Spleen (tissue), 11 donors: ENCODE measurements around the gene DOCK6. TPM values are rescaled to one million over a fixed set of nuclear protein-coding genes. Genes with fewer than 3 reads are reported as not detected.

ENCODE experiments used
- DNase-seq: peaks from one replicate; pipeline ENCODE4 v3.0.0-alpha.2; 2020
- H3K27ac ChIP-seq, 8 donors: fragments of 200-600 bp; sonication (generic) in 7 of 8; 1 replicate in 4 of 8; 2 replicates in 4 of 8; pipeline versions ENCODE4 v1.5.0 to v1.8.0; 2016 to 2021; ENCODE audit warnings: inconsistent platforms in 4 of 8, mild to moderate bottlenecking in 4 of 8, moderate library complexity in 1 of 8
- H3K27me3 ChIP-seq, 7 donors: fragments of 200-600 bp; sonication (generic) in 6 of 7; replicated peaks in 1 of 7; 1 replicate in 4 of 7; 2 replicates in 3 of 7; pipeline versions ENCODE4 v1.5.0 to v1.8.0; 2016 to 2021; ENCODE audit warnings: inconsistent platforms in 3 of 7, mild to moderate bottlenecking in 1 of 7
- H3K36me3 ChIP-seq, 6 donors: fragments of 200-600 bp; sonication (generic) in 5 of 6; 1 replicate in 4 of 6; 2 replicates in 2 of 6; pipeline versions ENCODE4 v1.5.0 to v1.8.0; 2016 to 2021; ENCODE audit warnings: inconsistent platforms in 2 of 6
- H3K4me1 ChIP-seq, 6 donors: fragments of 200-600 bp; sonication (generic) in 5 of 6; 1 replicate in 3 of 6; 2 replicates in 3 of 6; pipeline versions ENCODE4 v1.5.0 to v1.8.0; 2016 to 2021; ENCODE audit warnings: inconsistent platforms in 3 of 6
- H3K4me3 ChIP-seq, 8 donors: fragments of 200-600 bp; sonication (generic) in 7 of 8; 1 replicate in 4 of 8; 2 replicates in 4 of 8; pipeline versions ENCODE4 v1.5.0 to v1.8.0; 2016 to 2021; ENCODE audit warnings: inconsistent platforms in 4 of 8, mild to moderate bottlenecking in 4 of 8, moderate library complexity in 2 of 8
- H3K9me3 ChIP-seq, 8 donors: fragments of 200-600 bp; sonication (generic) in 7 of 8; 1 replicate in 4 of 8; 2 replicates in 4 of 8; pipeline versions ENCODE4 v1.5.0 to v1.8.0; 2016 to 2021; ENCODE audit warnings: inconsistent platforms in 4 of 8
- POLR2A ChIP-seq, 3 donors: fragments of 450-650 bp; IDR thresholded peaks; one replicate each; pipeline ENCODE4 v1.5.1; 2017; ENCODE audit warnings: antibody characterized with exemption in 3 of 3, mild to moderate bottlenecking in 1 of 3
- POLR2AphosphoS5 ChIP-seq, 3 donors: sonication (generic); formaldehyde crosslinking; IDR thresholded peaks; one replicate each; pipeline ENCODE4 v1.5.1; 2017; ENCODE audit warnings: antibody characterized with exemption in 3 of 3
- WGBS, 5 donors: extraction: QIAGEN DNeasy Blood & Tissue Kit in 3 of 5; methylation state at CpG; one replicate each; pipeline versions ENCODE4 v1.1.5 to v1.1.7; 2013 to 2018; 5-methylcytosine and 5-hydroxymethylcytosine counted together
- intact Hi-C: fragments of 100-400 bp; cut with DNase I; formaldehyde crosslinking; loops from one replicate; pipeline ENCODE4 v1.15.0; 2023; ENCODE audit warnings: low total_unique reads
- polyA plus RNA-seq, 3 donors: library from polyadenylated mRNA; stranded (reverse); fragments of 200-250 nt; gene quantifications; one replicate each; pipeline ENCODE4 v1.2.1, GENCODE V29; 2013
- total RNA-seq, 7 donors: library from RNA; depleted of rRNA in 3 of 7; stranded (reverse); fragments of >200 nt in 3 of 7; fragmentation: NEBNext Ultra II Directional in 4 of 7; extraction: Animal tissue kit (Norgen Biotek cat#: 25700) in 4 of 7; gene quantifications; one replicate each; pipeline versions ENCODE4 v1.1.0 to v1.2.1, GENCODE V29; 2016 to 2021
- TF ChIP-seq, protein P1 (sequence below), 11 experiments: fragments of 200-600 bp in 7 of 11; fragments of 450-650 bp in 4 of 11; sonication (generic) in 4 of 11; IDR thresholded peaks in 8 of 11; conservative IDR thresholded peaks in 3 of 11; 1 replicate in 7 of 11; 2 replicates in 4 of 11; pipeline versions ENCODE4 v1.4.0 to v1.8.0; 2016 to 2021; ENCODE audit warnings: antibody characterized with exemption in 11 of 11, inconsistent platforms in 4 of 11, mild to moderate bottlenecking in 1 of 11
- donor health status: healthy with polysubstance abuse.
- donor health status: DM: no; HTN: no; CAD: no; lungs with moderate emphysema.
- donor health status: DM: no; HTN: no; CAD: no.
- donor health status: Bipolar disorder and iron deficiency.
- donor health status: healthy.
- donor health status: DM: no; HTN: no; CAD: no.
- donor health status: DM: yes; HTN: yes; CAD: no.

The DOCK6 gene
- total and polyA plus RNA-seq, 10 donors = 12.5 to 105 (median 47.7) TPM

GRCh38 chr19:11254666-11255065 lies 7.7 kb downstream of the DOCK6 start:
- H3K36me3 ChIP-seq = peaks cover 0 to 38% (median 7%) of the 10 kb centered on the region in 6 donors
- intact Hi-C loops = no loop called here
- H3K4me3 ChIP-seq = no peak overlapping the region
- H3K27ac ChIP-seq = no peak overlapping the region
- no peaks in the 10 kb centered on the region for H3K9me3 ChIP-seq
- peaks cover 6 to 45% (median 24%) of the 10 kb centered on the region in 6 donors for H3K4me1 ChIP-seq
- DNase-seq = no peak
- 80 to 90% (median 85%) methylated on average over 5 of the region's 5 CpGs for WGBS, 5 donors
- TF ChIP-seq POLR2A (IDR thresholded peaks at IDR 0.05) = no peak
- no peak for TF ChIP-seq POLR2AphosphoS5 (IDR thresholded peaks at IDR 0.05)
- TF ChIP-seq, protein P1, sequence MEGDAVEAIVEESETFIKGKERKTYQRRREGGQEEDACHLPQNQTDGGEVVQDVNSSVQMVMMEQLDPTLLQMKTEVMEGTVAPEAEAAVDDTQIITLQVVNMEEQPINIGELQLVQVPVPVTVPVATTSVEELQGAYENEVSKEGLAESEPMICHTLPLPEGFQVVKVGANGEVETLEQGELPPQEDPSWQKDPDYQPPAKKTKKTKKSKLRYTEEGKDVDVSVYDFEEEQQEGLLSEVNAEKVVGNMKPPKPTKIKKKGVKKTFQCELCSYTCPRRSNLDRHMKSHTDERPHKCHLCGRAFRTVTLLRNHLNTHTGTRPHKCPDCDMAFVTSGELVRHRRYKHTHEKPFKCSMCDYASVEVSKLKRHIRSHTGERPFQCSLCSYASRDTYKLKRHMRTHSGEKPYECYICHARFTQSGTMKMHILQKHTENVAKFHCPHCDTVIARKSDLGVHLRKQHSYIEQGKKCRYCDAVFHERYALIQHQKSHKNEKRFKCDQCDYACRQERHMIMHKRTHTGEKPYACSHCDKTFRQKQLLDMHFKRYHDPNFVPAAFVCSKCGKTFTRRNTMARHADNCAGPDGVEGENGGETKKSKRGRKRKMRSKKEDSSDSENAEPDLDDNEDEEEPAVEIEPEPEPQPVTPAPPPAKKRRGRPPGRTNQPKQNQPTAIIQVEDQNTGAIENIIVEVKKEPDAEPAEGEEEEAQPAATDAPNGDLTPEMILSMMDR (IDR thresholded peaks at IDR 0.05 in 8 of 11, conservative IDR thresholded peaks at IDR 0.05 in 3 of 11) = no peak
- no peaks in the 10 kb centered on the region for H3K27me3 ChIP-seq

GRCh38 chr19:11252665-11253355 lies 9.5 kb downstream of the DOCK6 start:
- H3K9me3 ChIP-seq = no peaks in the 10 kb centered on the region
- no peak overlapping the region for H3K4me3 ChIP-seq
- WGBS, 5 donors = 80 to 86% (median 81%) methylated on average over 19 of the region's 19 CpGs
- H3K36me3 ChIP-seq = peaks cover 0 to 48% (median 7%) of the 10 kb centered on the region in 6 donors
- peaks cover 6 to 51% (median 29%) of the 10 kb centered on the region in 6 donors for H3K4me1 ChIP-seq
- no peaks in the 10 kb centered on the region for H3K27me3 ChIP-seq
- TF ChIP-seq, protein P1 (IDR thresholded peaks at IDR 0.05 in 8 of 11, conservative IDR thresholded peaks at IDR 0.05 in 3 of 11) = no peak
- TF ChIP-seq POLR2AphosphoS5 (IDR thresholded peaks at IDR 0.05) = peak in 1 of 3 donors; percentile 18
- H3K27ac ChIP-seq = peak overlapping the region in 6 of 8 donors; percentile 27 to 69 (median 48)
- intact Hi-C loops = no loop called here
- no peak for DNase-seq

GRCh38 chr19:11251650-11252314 lies 10.5 kb downstream of the DOCK6 start:
- peaks cover 6 to 61% (median 38%) of the 10 kb centered on the region in 6 donors for H3K4me1 ChIP-seq
- peak overlapping the region in 4 of 8 donors; percentile 34 to 69 (median 54) for H3K27ac ChIP-seq
- TF ChIP-seq POLR2AphosphoS5 (IDR thresholded peaks at IDR 0.05) = peak; percentile 30 to 38 (median 35)
- TF ChIP-seq, protein P1 (IDR thresholded peaks at IDR 0.05 in 8 of 11, conservative IDR thresholded peaks at IDR 0.05 in 3 of 11) = no peak
- H3K9me3 ChIP-seq = no peaks in the 10 kb centered on the region
- no peaks in the 10 kb centered on the region for H3K27me3 ChIP-seq
- H3K36me3 ChIP-seq = peaks cover 0 to 53% (median 7%) of the 10 kb centered on the region in 6 donors
- intact Hi-C loops = no loop called here
- no peak for DNase-seq
- WGBS, 5 donors = 56 to 77% (median 66%) methylated on average over 9 to 11 of the region's 11 CpGs
- H3K4me3 ChIP-seq = no peak overlapping the region

GRCh38 chr19:11251217-11251616 lies 11.1 kb downstream of the DOCK6 start:
- Histone ChIP-seq H3K9me3 (no peaks in the 10 kb centered on the region), H3K4me1 (peaks cover 3 to 62% (median 34%) of the 10 kb centered on the region in 6 donors), H3K27me3 (no peaks in the 10 kb centered on the region), H3K36me3 (peaks cover 0 to 53% (median 7%) of the 10 kb centered on the region in 6 donors), H3K27ac (peak overlapping the region in 2 of 8 donors; percentile 14 to 64), H3K4me3 (no peak overlapping the region)
- TF ChIP-seq, protein P1 (IDR thresholded peaks at IDR 0.05 in 8 of 11, conservative IDR thresholded peaks at IDR 0.05 in 3 of 11) = no peak
- intact Hi-C loops = no loop called here
- WGBS, 5 donors = 91 to 98% (median 96%) methylated on average over 4 of the region's 4 CpGs
- DNase-seq = no peak
